ENCODE measurements around the gene HPSE.

Gene HPSE

GRCh38 chr4:83334425-83335241 lies at the start of gene HPSE:
TSS of gene HPSE (minus strand) at chr4:83334848. CDS start at chr4:83334782, 66 bp downstream.
- TF ChIP-seq CTCF (IDR thresholded peaks at IDR 0.05), result no peak
- Mint-ChIP-seq H3K27ac (no peak within 1 kb of the TSS), H3K36me3 (ENCODE audit: low read depth) (no peaks in the 10 kb centered on the region), H3K4me3 (peak within 1 kb of the TSS; percentile 81), H3K27me3 (ENCODE audit: low read depth, poor library complexity) (peaks cover 71% of the 10 kb centered on the region), H3K4me1 (peaks cover 8% of the 10 kb centered on the region), H3K9me3 (peaks cover 21% of the 10 kb centered on the region)
- DNase-seq, result peak; percentile 81

GRCh38 chr4:83382850-83383249 lies 48.2 kb upstream of the HPSE start:
- no peak for TF ChIP-seq CTCF (IDR thresholded peaks at IDR 0.05)
- Mint-ChIP-seq H3K27me3 (ENCODE audit: low read depth, poor library complexity) (no peaks in the 10 kb centered on the region), H3K36me3 (ENCODE audit: low read depth) (peaks cover 4% of the 10 kb centered on the region)

GRCh38 chr4:83381173-83381572 lies 46.5 kb upstream of the HPSE start:
- peaks cover 4% of the 10 kb centered on the region for H3K36me3 Mint-ChIP-seq (ENCODE audit: low read depth)
- DNase-seq, result no peak
- peaks cover 6% of the 10 kb centered on the region for H3K4me1 Mint-ChIP-seq
- no peaks in the 10 kb centered on the region for H3K27me3 Mint-ChIP-seq (ENCODE audit: low read depth, poor library complexity)
- TF ChIP-seq CTCF (IDR thresholded peaks at IDR 0.05), result no peak
- H3K27ac Mint-ChIP-seq, result no peak overlapping the region
- no peak overlapping the region for H3K4me3 Mint-ChIP-seq
- H3K9me3 Mint-ChIP-seq, result peaks cover 64% of the 10 kb centered on the region

More at GRCh38 chr4:83382850-83383249, 48.2 kb upstream of the HPSE start:
- Mint-ChIP-seq H3K4me1 (peaks cover 23% of the 10 kb centered on the region), H3K27ac (no peak overlapping the region), H3K9me3 (peaks cover 53% of the 10 kb centered on the region), H3K4me3 (no peak overlapping the region)
- no peak for DNase-seq

GRCh38 chr4:83378419-83378818 lies 43.8 kb upstream of the HPSE start:
- Mint-ChIP-seq H3K36me3 (ENCODE audit: low read depth) (peaks cover 4% of the 10 kb centered on the region), H3K4me3 (no peak overlapping the region), H3K9me3 (peaks cover 63% of the 10 kb centered on the region), H3K27ac (no peak overlapping the region), H3K27me3 (ENCODE audit: low read depth, poor library complexity) (peaks cover 9% of the 10 kb centered on the region), H3K4me1 (no peaks in the 10 kb centered on the region)
- DNase-seq, result no peak
- TF ChIP-seq CTCF (IDR thresholded peaks at IDR 0.05), result no peak

GRCh38 chr4:83372931-83373330 lies 38.3 kb upstream of the HPSE start:
- Mint-ChIP-seq H3K4me3 (no peak overlapping the region), H3K27me3 (ENCODE audit: low read depth, poor library complexity) (peaks cover 9% of the 10 kb centered on the region), H3K27ac (no peak overlapping the region), H3K9me3 (peaks cover 21% of the 10 kb centered on the region), H3K36me3 (ENCODE audit: low read depth) (no peaks in the 10 kb centered on the region), H3K4me1 (no peaks in the 10 kb centered on the region)
- no peak for DNase-seq
- TF ChIP-seq CTCF (IDR thresholded peaks at IDR 0.05), result no peak

- Mint-ChIP-seq H3K4me3 (no peak overlapping the region), H3K27me3 (ENCODE audit: low read depth, poor library complexity) (peaks cover 9% of the 10 kb centered on the region), H3K36me3 (ENCODE audit: low read depth) (no peaks in the 10 kb centered on the region), H3K27ac (no peak overlapping the region), H3K9me3 (peaks cover 11% of the 10 kb centered on the region), H3K4me1 (no peaks in the 10 kb centered on the region)
- DNase-seq, result no peak
- no peak for TF ChIP-seq CTCF (IDR thresholded peaks at IDR 0.05)
Observed at GRCh38 chr4:83371936-83372335, 37.3 kb upstream of the HPSE start.

Measured in nephron progenitor cell (in vitro differentiated cells).